NCI-H460 (cell line): ENCODE data around the gene C17orf75. TPM values are rescaled to one million over a fixed set of nuclear protein-coding genes. Genes with fewer than 3 reads are reported as not detected.

ENCODE experiments used
- DNase-seq: peaks from one replicate; pipeline ENCODE4 v3.0.0-alpha.2; 2016; ENCODE audit warnings: low read depth; ENCODE audit errors: extremely low read depth
- total RNA-seq: library from RNA; depleted of rRNA; stranded (reverse); fragments of >200 nt; shearing (Covaris generic); gene quantifications from 2 replicates; pipeline ENCODE4 v1.2.3, GENCODE V29; 2014; rRNA removed

The C17orf75 gene
- total RNA-seq, 1 experiment from 2014 or later = 49.7 TPM

DNA sequence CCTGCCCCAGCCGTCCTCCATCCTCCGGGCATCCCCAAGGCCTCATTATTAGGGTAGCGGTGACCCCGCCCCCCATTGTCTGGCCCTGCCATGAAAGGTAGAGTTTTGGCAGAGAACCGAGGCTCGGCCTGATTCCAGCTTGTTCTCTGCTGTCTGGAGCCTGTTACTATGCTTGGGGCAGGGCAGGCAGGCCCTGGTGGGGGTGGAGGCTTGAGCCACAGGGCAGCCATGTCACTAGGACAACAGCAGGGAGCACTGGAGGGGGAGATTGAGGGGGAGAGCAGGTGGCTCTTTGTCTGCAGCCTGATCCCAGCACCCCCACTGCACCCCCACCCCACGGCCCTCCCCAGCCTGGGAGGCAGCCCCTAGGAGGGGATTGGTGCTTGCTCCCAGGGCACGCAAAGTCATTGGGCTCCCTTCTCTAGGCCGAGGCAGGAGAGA is 60.9 kb downstream of the C17orf75 start:
- DNase-seq = no peak

- DNase-seq = no peak
Measured at GRCh38 chr17:32279891-32280716, 61.9 kb downstream of the C17orf75 start.

DNA sequence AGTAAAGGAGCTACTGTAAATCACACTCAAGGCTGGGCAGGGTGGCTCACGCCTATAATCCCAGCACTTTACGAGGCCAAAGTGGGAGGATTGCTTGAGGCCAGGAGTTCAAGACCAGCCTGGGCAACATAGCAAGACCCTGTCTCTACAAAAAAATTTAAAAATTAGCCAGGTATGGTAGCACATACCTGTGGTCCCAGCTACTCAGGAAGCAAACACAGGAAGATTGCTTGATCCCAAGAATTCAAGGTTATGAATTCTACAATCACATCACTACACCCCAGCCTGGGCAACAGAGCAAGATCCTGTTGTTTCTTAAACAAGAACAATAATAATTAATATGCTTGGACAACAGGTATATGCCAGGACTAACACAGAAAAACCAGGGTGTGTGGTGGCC is 63.2 kb downstream of the C17orf75 start:
- DNase-seq = no peak

Other genes starting within 250 kb of the C17orf75 start
- gene RHOT1, start 199.7 kb downstream of the C17orf75 start, total RNA-seq = 50.5 and 51.7 TPM in 2 replicates
- 0.25 and 0.43 TPM in 2 replicates for gene RHBDL3, start 76.3 kb downstream of the C17orf75 start, total RNA-seq
- gene ZNF207, start 8.0 kb upstream of the C17orf75 start, total RNA-seq = 121 and 152 TPM in 2 replicates
- 147 and 204 TPM in 2 replicates for gene PSMD11, start 102.3 kb upstream of the C17orf75 start, total RNA-seq
- 2.5 TPM in 2 replicates for gene CDK5R1, start 144.8 kb upstream of the C17orf75 start, total RNA-seq